Esophagus (tissue), 2 donors: ENCODE data around the gene ZNF84. TPM values are rescaled to one million over a fixed set of nuclear protein-coding genes. Genes with fewer than 3 reads are reported as not detected.
A peak's percentile ranks its signal among the peaks of the same experiment; 100 is the strongest.

Experiments
- H3K27ac ChIP-seq, 2 donors: one replicate each; pipeline ENCODE4 v1.5.1; 2013; ENCODE audit warnings: low read depth in 2 of 2, mild to moderate bottlenecking in 2 of 2, inconsistent platforms in 1 of 2, low read length in 1 of 2, moderate library complexity in 1 of 2
- H3K27me3 ChIP-seq, 2 donors: one replicate each; pipeline ENCODE4 v1.6.1; 2013; ENCODE audit warnings: low read length in 2 of 2, control low read depth in 1 of 2, mild to moderate bottlenecking in 1 of 2; ENCODE audit not compliant: insufficient read depth in 2 of 2, control insufficient read depth in 1 of 2
- H3K36me3 ChIP-seq, 2 donors: one replicate each; pipeline ENCODE4 v1.6.1; 2013; ENCODE audit warnings: low read length in 1 of 2; ENCODE audit not compliant: control insufficient read depth in 2 of 2, insufficient read depth in 2 of 2
- H3K4me1 ChIP-seq, 2 donors: one replicate each; pipeline ENCODE4 v1.6.1; 2013; ENCODE audit warnings: low read length in 1 of 2; ENCODE audit not compliant: control insufficient read depth in 2 of 2, insufficient read depth in 2 of 2
- H3K4me3 ChIP-seq, 2 donors: one replicate each; pipeline ENCODE4 v1.5.1; 2013; ENCODE audit warnings: low read length in 2 of 2, mild to moderate bottlenecking in 2 of 2, low read depth in 1 of 2, moderate library complexity in 1 of 2
- H3K9me3 ChIP-seq, 2 donors: one replicate each; pipeline ENCODE4 v1.6.1; 2013; ENCODE audit warnings: mild to moderate bottlenecking in 2 of 2, low read depth in 1 of 2, low read length in 1 of 2, moderate library complexity in 1 of 2; ENCODE audit not compliant: control insufficient read depth in 2 of 2, insufficient read depth in 1 of 2
- WGBS, 2 donors: extraction: QIAGEN DNeasy Blood & Tissue Kit; methylation state at CpG; one replicate each; pipeline ENCODE4 v1.1.7; 2013; 5-methylcytosine and 5-hydroxymethylcytosine counted together
- polyA plus RNA-seq, 2 donors: library from polyadenylated mRNA; stranded (reverse); fragments of 200-250 nt; gene quantifications; one replicate each; pipeline ENCODE4 v1.2.3, GENCODE V29; 2013
- donor health status: healthy with polysubstance abuse.
- donor health status: Bipolar disorder and iron deficiency.

ZNF84 gene
- 1 to 10 TPM; 5.1 to 8.2 TPM for polyA plus RNA-seq

GRCh38 chr12:133037207-133038005 is at the start of gene ZNF84:
Gene ZNF84, plus strand, starts transcription at chr12:133037509. Its CDS starts 3,959 bp downstream, at chr12:133041468.
- Histone ChIP-seq H3K36me3 (peaks cover 0 to 3% of the 10 kb centered on the region in 2 donors), H3K4me3 (peak within 1 kb of the TSS; percentile 65 to 80), H3K9me3 (peaks cover 6 to 15% of the 10 kb centered on the region in 2 donors), H3K27ac (peak within 1 kb of the TSS; percentile 98), H3K27me3 (no peaks in the 10 kb centered on the region), H3K4me1 (no peaks in the 10 kb centered on the region)
- WGBS, 2 donors: 0 to 1% methylated on average over 99 to 103 of the region's 103 CpGs

GRCh38 chr12:132998741-132999140 is 38.6 kb upstream of the ZNF84 start:
- peaks cover 6 to 11% of the 10 kb centered on the region in 2 donors for H3K36me3 ChIP-seq

DNA sequence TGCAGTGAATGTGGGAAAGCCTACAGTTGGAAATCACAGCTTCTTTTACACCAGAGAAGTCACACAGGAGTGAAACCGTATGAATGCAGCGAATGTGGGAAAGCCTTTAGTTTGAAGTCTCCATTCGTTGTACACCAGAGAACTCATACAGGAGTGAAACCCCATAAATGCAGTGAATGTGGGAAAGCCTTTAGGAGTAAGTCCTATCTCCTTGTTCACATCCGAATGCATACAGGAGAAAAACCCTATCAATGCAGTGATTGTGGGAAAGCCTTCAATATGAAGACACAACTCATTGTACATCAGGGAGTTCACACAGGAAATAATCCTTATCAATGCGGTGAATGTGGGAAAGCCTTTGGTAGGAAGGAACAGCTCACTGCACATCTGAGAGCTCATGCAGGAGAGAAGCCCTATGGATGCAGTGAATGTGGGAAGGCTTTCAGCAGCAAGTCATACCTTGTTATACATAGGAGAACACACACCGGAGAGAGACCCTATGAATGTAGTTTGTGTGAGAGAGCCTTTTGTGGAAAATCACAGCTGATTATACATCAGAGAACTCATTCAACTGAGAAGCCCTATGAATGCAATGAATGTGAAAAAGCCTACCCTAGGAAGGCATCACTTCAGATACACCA is 26.5 kb upstream of the ZNF84 start:
- Histone ChIP-seq H3K27ac (no peak overlapping the region), H3K36me3 (peaks cover 31 to 32% of the 10 kb centered on the region in 2 donors), H3K9me3 (peaks cover 21 to 43% of the 10 kb centered on the region in 2 donors), H3K4me1 (no peaks in the 10 kb centered on the region), H3K4me3 (no peak overlapping the region), H3K27me3 (no peaks in the 10 kb centered on the region)
- 89 to 99% methylated on average over 6 of the region's 6 CpGs for WGBS, 2 donors

More at GRCh38 chr12:132998741-132999140, 38.6 kb upstream of the ZNF84 start:
- H3K4me1 ChIP-seq: no peaks in the 10 kb centered on the region
- H3K9me3 ChIP-seq: peaks cover 20 to 40% of the 10 kb centered on the region in 2 donors
- H3K27me3 ChIP-seq: no peaks in the 10 kb centered on the region
- H3K4me3 ChIP-seq: no peak overlapping the region
- WGBS, 2 donors: 47 to 52% methylated on average over 1 of the region's 1 CpG
- H3K27ac ChIP-seq: no peak overlapping the region

DNA sequence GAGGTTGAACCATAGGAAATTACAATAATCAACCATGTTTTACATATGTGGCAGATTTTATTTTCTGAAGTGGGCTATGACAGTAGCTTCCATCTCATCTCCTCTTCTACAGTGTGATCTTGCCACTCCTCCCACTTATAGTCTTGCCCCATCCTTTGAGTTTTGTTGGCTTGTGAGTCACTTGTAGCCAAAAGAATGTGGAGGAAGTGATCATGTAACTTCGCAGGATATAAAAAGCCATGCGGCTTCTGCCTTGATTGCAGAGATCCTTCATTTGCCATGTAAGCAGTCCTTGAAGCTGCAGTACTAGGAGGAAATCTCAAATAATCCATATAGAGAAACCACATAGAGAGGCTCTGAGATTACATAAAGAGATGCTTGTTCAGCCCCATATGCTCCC is 13.7 kb upstream of the ZNF84 start:
- no peak overlapping the region for H3K27ac ChIP-seq
- peaks cover 10 to 15% of the 10 kb centered on the region in 2 donors for H3K9me3 ChIP-seq
- no peaks in the 10 kb centered on the region for H3K36me3 ChIP-seq
- WGBS, 2 donors: 90 to 92% methylated on average over 2 of the region's 2 CpGs
- no peak overlapping the region for H3K4me3 ChIP-seq
- H3K27me3 ChIP-seq: no peaks in the 10 kb centered on the region
- no peaks in the 10 kb centered on the region for H3K4me1 ChIP-seq

- Histone ChIP-seq H3K27ac (no peak overlapping the region), H3K27me3 (no peaks in the 10 kb centered on the region), H3K4me3 (no peak overlapping the region), H3K9me3 (peaks cover 7 to 12% of the 10 kb centered on the region in 2 donors), H3K4me1 (no peaks in the 10 kb centered on the region), H3K36me3 (no peaks in the 10 kb centered on the region)
- 71 to 74% methylated on average over 7 of the region's 7 CpGs for WGBS, 2 donors
Measured at GRCh38 chr12:133026996-133027395, 10.3 kb upstream of the ZNF84 start.

- Histone ChIP-seq H3K27ac (no peak overlapping the region), H3K27me3 (no peaks in the 10 kb centered on the region), H3K9me3 (peaks cover 14 to 15% of the 10 kb centered on the region in 2 donors), H3K4me1 (no peaks in the 10 kb centered on the region), H3K4me3 (peak overlapping the region in 1 of 2 donors; percentile 65), H3K36me3 (peaks cover 0 to 3% of the 10 kb centered on the region in 2 donors)
- 49 to 53% methylated on average over 4 of the region's 4 CpGs for WGBS, 2 donors
Measured at GRCh38 chr12:133038118-133038709, 905 bp downstream of the ZNF84 start.

DNA sequence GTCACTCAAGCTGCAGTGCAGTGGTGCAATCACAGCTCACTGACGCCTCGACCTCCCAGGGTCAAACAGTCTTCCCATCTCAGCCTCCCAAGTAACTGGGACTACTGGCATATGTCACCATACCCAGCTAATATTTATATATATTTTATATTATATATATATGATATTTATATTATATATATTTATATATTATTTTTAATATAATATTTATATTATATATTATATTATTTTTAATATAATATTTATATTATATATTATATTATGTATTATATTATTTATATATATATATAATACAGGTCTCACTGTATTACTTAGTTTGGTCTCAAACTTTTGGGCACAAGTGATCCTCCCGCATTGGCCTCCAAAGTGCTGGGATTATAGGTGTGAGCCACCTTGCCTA is 9.4 kb downstream of the ZNF84 start:
- peaks cover 29 to 30% of the 10 kb centered on the region in 2 donors for H3K36me3 ChIP-seq
- H3K4me3 ChIP-seq: no peak overlapping the region
- no peak overlapping the region for H3K27ac ChIP-seq
- no peaks in the 10 kb centered on the region for H3K4me1 ChIP-seq
- WGBS, 2 donors: 95 to 99% methylated on average over 3 of the region's 3 CpGs
- peaks cover 27 to 40% of the 10 kb centered on the region in 2 donors for H3K9me3 ChIP-seq
- H3K27me3 ChIP-seq: no peaks in the 10 kb centered on the region

GRCh38 chr12:133057446-133057845 is 20.1 kb downstream of the ZNF84 start:
- peaks cover 8 to 13% of the 10 kb centered on the region in 2 donors for H3K36me3 ChIP-seq
- H3K9me3 ChIP-seq: peaks cover 15 to 22% of the 10 kb centered on the region in 2 donors
- H3K4me3 ChIP-seq: no peak overlapping the region
- no peaks in the 10 kb centered on the region for H3K27me3 ChIP-seq
- WGBS, 2 donors: 97% methylated on average over 5 of the region's 5 CpGs
- no peak overlapping the region for H3K27ac ChIP-seq
- H3K4me1 ChIP-seq: no peaks in the 10 kb centered on the region

DNA sequence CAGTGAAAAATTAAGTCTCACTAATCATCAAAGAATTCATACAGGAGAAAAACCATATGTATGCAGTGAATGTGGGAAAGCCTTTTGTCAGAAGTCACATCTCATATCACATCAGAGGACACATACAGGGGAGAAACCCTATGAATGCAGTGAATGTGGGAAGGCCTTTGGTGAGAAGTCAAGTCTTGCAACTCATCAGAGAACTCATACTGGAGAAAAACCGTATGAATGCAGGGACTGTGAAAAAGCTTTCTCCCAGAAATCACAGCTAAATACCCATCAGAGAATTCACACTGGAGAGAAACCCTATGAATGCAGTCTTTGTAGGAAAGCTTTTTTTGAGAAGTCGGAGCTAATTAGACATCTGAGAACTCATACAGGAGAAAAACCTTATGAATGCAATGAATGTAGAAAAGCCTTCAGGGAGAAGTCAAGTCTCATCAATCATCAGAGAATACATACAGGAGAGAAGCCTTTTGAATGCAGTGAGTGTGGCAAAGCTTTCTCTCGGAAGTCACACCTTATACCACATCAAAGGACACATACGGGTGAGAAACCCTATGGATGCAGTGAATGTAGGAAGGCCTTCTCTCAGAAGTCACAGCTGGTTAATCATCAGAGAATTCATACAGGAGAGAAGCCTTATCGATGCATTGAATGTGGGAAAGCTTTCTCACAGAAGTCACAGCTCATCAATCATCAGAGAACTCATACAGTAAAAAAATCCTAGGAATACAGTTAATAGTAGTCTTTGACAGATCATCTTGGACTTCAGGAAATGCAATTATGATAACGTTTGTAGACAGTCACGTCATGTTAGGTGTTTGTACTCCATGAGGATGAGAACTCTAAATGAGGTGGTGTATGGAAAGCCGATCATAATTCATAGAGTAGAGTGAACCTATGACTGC is 21.1 kb downstream of the ZNF84 start:
- WGBS, 2 donors: 95% methylated on average over 8 of the region's 8 CpGs
- Histone ChIP-seq H3K27me3 (no peaks in the 10 kb centered on the region), H3K27ac (no peak overlapping the region), H3K9me3 (peaks cover 18 to 21% of the 10 kb centered on the region in 2 donors), H3K4me1 (no peaks in the 10 kb centered on the region), H3K4me3 (no peak overlapping the region), H3K36me3 (peaks cover 5 to 10% of the 10 kb centered on the region in 2 donors)
